Cardiac muscle cell (in vitro differentiated cells and primary cell): ENCODE measurements around the gene PKP4. TPM values are rescaled to one million over a fixed set of nuclear protein-coding genes. Genes with fewer than 3 reads are reported as not detected.

Experiments used
- DNase-seq, 2 donors: peaks; one replicate each; pipeline versions ENCODE4 v3.0.0 to v3.0.0-alpha.2; 2010 to 2017; ENCODE audit warnings: low read depth in 1 of 2, low spot score in 1 of 2
- H3K27ac ChIP-seq: fragments of 200-600 bp; sonication (generic); 2 replicates; pipeline ENCODE4 v1.5.1; 2016
- H3K27me3 ChIP-seq: fragments of 200-600 bp; sonication (generic); 2 replicates; pipeline ENCODE4 v1.6.0; 2016; ENCODE audit warnings: control low read depth
- H3K36me3 ChIP-seq: fragments of 200-600 bp; sonication (generic); 2 replicates; pipeline ENCODE4 v1.5.1; 2016; ENCODE audit warnings: control low read depth
- H3K4me1 ChIP-seq: fragments of 200-600 bp; sonication (generic); 2 replicates; pipeline ENCODE4 v1.8.1; 2017; ENCODE audit warnings: low read depth, mild to moderate bottlenecking, mixed run types
- H3K4me3 ChIP-seq: fragments of 200-600 bp; sonication (generic); 2 replicates; pipeline ENCODE4 v1.5.1; 2016; ENCODE audit warnings: mild to moderate bottlenecking
- H3K9me3 ChIP-seq: fragments of 200-600 bp; sonication (generic); 2 replicates; pipeline ENCODE4 v1.5.1; 2017; ENCODE audit warnings: low read depth, mild to moderate bottlenecking, control low read depth
- polyA plus RNA-seq: library from polyadenylated mRNA; unstranded; fragments of >200 nt; fragmentation: Nextera tagmentation; extraction: Ambion mirVana; gene quantifications from 2 replicates; pipeline ENCODE4 v1.2.1, GENCODE V29; 2016
- total RNA-seq: library from RNA; depleted of rRNA; stranded (reverse); fragments of >200 nt; gene quantifications from 2 replicates; pipeline ENCODE4 v1.2.3, GENCODE V29; 2016
- TF ChIP-seq, protein P1 (sequence below): IDR thresholded peaks from 2 replicates; pipeline ENCODE4 v1.5.1; 2012; ENCODE audit warnings: low read depth, mild to moderate bottlenecking, low read length

The PKP4 gene
- total and polyA plus RNA-seq, 2 experiments from 2014 or later: 7.2 to 73.1 TPM

DNA sequence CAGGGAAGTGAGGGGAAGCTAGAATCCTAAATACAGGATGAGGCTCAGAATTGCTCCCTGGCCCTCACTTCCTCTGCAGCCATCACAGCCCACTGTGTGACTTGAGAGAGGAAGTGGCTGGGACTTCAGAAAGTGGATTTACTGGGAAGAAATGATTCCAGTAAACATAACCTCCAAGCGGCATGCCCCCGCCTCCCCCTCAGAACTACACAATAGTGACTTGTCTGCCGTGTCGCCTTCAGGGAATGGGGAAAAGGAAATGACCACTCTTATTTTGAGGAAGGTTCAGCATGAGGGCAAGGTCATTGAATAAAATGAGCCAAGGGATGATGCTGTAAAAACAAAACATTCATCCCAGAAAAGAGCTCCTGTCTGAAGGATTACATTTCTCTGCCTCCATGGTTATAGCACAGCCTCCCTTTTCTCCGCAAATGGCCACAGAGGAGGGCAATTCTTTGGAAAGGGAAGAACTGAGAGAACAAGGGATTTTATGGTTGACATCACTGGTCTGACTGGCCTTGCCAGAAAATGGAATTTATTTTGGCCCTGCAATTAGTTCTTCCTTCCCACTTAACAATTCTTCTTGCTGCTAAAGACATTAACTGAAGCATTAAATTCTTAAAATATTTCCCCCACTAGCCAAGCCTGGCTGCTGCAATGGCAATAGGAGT lies 259.5 kb downstream of the PKP4 start:
- Histone ChIP-seq H3K9me3 (no peaks in the 10 kb centered on the region), H3K27me3 (no peaks in the 10 kb centered on the region), H3K27ac (no peak overlapping the region), H3K4me3 (no peak overlapping the region), H3K4me1 (peaks cover 8% of the 10 kb centered on the region), H3K36me3 (no peaks in the 10 kb centered on the region)
- TF ChIP-seq, protein P1, sequence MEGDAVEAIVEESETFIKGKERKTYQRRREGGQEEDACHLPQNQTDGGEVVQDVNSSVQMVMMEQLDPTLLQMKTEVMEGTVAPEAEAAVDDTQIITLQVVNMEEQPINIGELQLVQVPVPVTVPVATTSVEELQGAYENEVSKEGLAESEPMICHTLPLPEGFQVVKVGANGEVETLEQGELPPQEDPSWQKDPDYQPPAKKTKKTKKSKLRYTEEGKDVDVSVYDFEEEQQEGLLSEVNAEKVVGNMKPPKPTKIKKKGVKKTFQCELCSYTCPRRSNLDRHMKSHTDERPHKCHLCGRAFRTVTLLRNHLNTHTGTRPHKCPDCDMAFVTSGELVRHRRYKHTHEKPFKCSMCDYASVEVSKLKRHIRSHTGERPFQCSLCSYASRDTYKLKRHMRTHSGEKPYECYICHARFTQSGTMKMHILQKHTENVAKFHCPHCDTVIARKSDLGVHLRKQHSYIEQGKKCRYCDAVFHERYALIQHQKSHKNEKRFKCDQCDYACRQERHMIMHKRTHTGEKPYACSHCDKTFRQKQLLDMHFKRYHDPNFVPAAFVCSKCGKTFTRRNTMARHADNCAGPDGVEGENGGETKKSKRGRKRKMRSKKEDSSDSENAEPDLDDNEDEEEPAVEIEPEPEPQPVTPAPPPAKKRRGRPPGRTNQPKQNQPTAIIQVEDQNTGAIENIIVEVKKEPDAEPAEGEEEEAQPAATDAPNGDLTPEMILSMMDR: no peak
- DNase-seq: peak in 1 of 2 donors; percentile 27

DNA sequence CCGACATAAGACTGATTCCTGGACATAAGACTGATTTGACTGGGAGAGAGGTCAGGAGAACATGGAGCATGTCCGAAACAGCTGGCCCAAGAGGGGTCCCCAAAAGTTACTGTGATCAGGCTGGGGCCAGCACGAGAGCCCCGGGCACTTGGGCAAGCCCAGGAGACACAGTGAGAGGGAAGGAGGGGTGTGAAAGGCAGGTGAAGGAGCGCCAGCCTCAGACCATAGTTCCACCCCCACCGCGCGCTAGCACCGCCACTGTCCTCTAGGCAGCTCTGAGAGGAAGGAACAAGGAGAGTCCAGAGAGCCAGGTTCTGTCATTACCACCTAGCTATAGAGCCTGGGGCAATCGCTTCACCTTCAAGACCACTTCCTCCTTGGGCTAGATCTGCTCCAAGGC lies 260.2 kb downstream of the PKP4 start:
- Histone ChIP-seq H3K4me1 (peaks cover 8% of the 10 kb centered on the region), H3K9me3 (no peaks in the 10 kb centered on the region), H3K36me3 (no peaks in the 10 kb centered on the region), H3K27ac (no peak overlapping the region), H3K4me3 (no peak overlapping the region), H3K27me3 (no peaks in the 10 kb centered on the region)
- TF ChIP-seq, protein P1: no peak
- DNase-seq: no peak

DNA sequence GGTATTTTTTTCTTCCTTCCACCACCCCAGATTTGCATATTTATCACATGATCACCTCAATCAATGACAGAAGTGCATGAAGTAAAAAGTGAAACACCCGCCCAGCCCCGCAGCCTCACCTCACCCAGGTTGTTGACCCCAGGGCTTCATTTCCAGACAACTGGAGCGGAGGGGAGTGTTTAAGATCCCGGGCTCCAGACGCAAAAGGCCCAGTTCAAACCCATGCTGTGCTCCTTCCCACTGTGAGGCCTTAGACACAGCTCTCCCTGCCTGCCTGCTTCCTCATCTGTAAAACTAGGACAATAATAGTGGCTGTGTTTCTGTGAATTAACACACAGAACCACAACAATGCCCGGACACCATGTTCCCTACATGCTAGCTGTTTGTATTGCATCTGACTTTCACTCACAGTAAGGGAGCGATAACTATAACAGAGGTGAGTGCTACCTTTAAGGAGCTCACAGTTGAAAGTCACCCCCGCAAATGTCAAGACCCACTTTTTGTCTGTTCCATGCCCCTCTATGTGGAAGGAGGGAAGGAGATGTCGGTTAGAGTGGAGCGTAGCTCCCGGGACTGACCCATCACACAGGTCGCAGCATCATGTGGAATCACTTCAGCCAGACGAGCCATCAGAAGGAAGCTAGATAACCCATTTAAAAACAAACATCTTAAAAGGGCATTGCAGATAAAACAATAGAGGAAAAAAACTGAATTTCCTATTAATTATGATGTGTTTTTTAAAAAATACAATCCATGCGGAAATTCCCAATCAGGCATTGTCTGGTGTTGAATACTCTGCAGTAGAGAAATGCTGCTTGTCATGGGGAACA lies 260.8 kb downstream of the PKP4 start:
- Histone ChIP-seq H3K9me3 (no peaks in the 10 kb centered on the region), H3K27me3 (no peaks in the 10 kb centered on the region), H3K27ac (no peak overlapping the region), H3K36me3 (no peaks in the 10 kb centered on the region), H3K4me3 (no peak overlapping the region), H3K4me1 (peaks cover 8% of the 10 kb centered on the region)
- DNase-seq: no peak
- TF ChIP-seq, protein P1: no peak

DNA sequence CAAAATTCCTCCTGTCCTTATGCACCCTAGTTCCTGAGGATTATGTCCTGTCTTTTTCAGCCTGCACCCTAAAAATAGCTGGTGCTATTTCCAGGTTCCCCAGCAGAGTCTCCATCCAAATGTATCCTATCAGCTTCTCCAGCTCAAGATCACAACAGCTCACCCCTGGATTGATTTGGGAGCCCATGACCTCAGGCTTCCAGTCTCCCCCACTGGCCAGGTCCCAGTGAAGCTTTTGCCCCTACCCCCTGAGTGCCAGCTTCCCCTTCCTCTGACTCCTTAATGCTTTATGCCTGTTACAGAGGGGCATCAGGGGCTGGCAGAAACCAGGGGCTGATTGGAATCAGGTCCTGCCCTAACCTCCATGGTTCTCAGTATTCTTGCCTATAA lies 261.4 kb downstream of the PKP4 start:
- Histone ChIP-seq H3K36me3 (no peaks in the 10 kb centered on the region), H3K27ac (no peak overlapping the region), H3K9me3 (no peaks in the 10 kb centered on the region), H3K4me3 (no peak overlapping the region), H3K27me3 (no peaks in the 10 kb centered on the region), H3K4me1 (peaks cover 8% of the 10 kb centered on the region)
- DNase-seq: no peak
- TF ChIP-seq, protein P1: no peak

DNA sequence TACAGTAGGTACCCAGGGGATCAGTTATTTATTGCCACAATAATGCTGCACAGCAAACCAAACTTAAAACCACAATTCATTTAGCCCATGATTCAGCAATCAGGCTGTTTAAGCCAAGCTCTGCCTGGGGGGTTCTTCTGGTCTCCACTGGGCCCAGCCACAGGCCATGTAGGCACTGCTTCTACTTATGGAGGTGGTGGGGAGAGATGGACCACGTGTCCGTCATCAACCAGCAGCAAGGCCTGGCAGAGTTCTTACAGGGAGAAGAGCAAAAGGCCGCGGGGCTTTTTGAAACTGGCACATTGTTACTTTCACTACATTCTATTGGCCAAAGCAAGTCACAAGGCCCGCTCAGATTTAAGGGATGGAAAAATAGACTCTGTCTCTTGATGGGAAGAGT lies 262.1 kb downstream of the PKP4 start:
- no peaks in the 10 kb centered on the region for H3K36me3 ChIP-seq
- no peak for DNase-seq
- H3K27me3 ChIP-seq: no peaks in the 10 kb centered on the region
- peaks cover 8% of the 10 kb centered on the region for H3K4me1 ChIP-seq
- TF ChIP-seq, protein P1: no peak
- H3K4me3 ChIP-seq: no peak overlapping the region
- H3K9me3 ChIP-seq: no peaks in the 10 kb centered on the region
- no peak overlapping the region for H3K27ac ChIP-seq
